GM12878 (cell line): Measurements from ENCODE around the gene MYO1E. TPM values are rescaled to one million over a fixed set of nuclear protein-coding genes. Genes with fewer than 3 reads are reported as not detected.

Experiments
- ETV6 ChIP-seq, 2 experiments: fragments of 450-650 bp in 1 of 2; IDR thresholded peaks in 1 of 2; conservative IDR thresholded peaks in 1 of 2; 2 replicates each; pipeline ENCODE4 v1.6.1; 2014; ENCODE audit warnings: antibody characterized with exemption in 1 of 2, borderline replicate concordance in 1 of 2, low read depth in 1 of 2, mild to moderate bottlenecking in 1 of 2, moderate library complexity in 1 of 2
- GABPA ChIP-seq: IDR thresholded peaks from 2 replicates; pipeline ENCODE4 v1.6.1; 2014; ENCODE audit warnings: antibody characterized with exemption, low read depth, mild to moderate bottlenecking, inconsistent platforms
- KAT2A ChIP-seq: conservative IDR thresholded peaks from 2 replicates; pipeline ENCODE4 v1.6.1; 2011; ENCODE audit warnings: low read depth, low read length; ENCODE audit not compliant: control insufficient read depth
- MYB ChIP-seq: fragments of 150-350 bp; IDR thresholded peaks from 2 replicates; pipeline ENCODE4 v1.6.1; 2014; ENCODE audit warnings: mild to moderate bottlenecking, low read depth, low read length, borderline replicate concordance
- SIX5 ChIP-seq: IDR thresholded peaks from 2 replicates; pipeline ENCODE4 v1.6.1; 2011; ENCODE audit warnings: mild to moderate bottlenecking, low read depth, low read length, moderate library complexity; ENCODE audit not compliant: severe bottlenecking
- SMC3 ChIP-seq: IDR thresholded peaks from 2 replicates; pipeline ENCODE4 v1.6.1; 2011; ENCODE audit warnings: low read length, improper control_type of control experiment, borderline replicate concordance
- polyA plus RNA-seq, 11 experiments: library from polyadenylated mRNA; depleted of rRNA in 4 of 11; unstranded in 6 of 11; stranded (reverse) in 5 of 11; fragments of >200 nt; fragmentation: Nextera tagmentation in 4 of 11; fragmentation: Illumina TruSeq in 1 of 11; extraction: Ambion mirVana in 4 of 11; extraction: Trizol in 1 of 11; gene quantifications; 1 replicate in 1 of 11; 2 replicates in 10 of 11; pipeline versions ENCODE4 v1.2.1 to v1.2.3, GENCODE V29; 2011 to 2016; ENCODE audit warnings: inconsistent platforms in 2 of 11, missing spikeins in 2 of 11, low read depth in 1 of 11
- total RNA-seq, 4 experiments: library from RNA; depleted of rRNA in 3 of 4; stranded (reverse); fragments of >200 nt in 3 of 4; fragmentation: Illumina TruSeq in 1 of 4; extraction: Trizol in 1 of 4; gene quantifications; 2 replicates each; pipeline versions ENCODE4 v1.2.1 to v1.2.3, GENCODE V29; 2013 to 2021
- TF ChIP-seq, protein P1 (sequence below): fragments of 150-350 bp; IDR thresholded peaks from 2 replicates; pipeline ENCODE4 v1.6.1; 2014; ENCODE audit warnings: mild to moderate bottlenecking, low read depth, low read length
- TF ChIP-seq, protein P2 (sequence below): fragments of 450-650 bp; IDR thresholded peaks from 2 replicates; pipeline ENCODE4 v1.6.1; 2017; ENCODE audit warnings: low read depth, mild to moderate bottlenecking, moderate library complexity

Gene MYO1E
- total and polyA plus RNA-seq, 10 of the 15 experiments (the other 5 are each of a cell fraction or from before 2014, with no cell fraction given), result 10.3 to 266 (median 64.9) TPM

DNA sequence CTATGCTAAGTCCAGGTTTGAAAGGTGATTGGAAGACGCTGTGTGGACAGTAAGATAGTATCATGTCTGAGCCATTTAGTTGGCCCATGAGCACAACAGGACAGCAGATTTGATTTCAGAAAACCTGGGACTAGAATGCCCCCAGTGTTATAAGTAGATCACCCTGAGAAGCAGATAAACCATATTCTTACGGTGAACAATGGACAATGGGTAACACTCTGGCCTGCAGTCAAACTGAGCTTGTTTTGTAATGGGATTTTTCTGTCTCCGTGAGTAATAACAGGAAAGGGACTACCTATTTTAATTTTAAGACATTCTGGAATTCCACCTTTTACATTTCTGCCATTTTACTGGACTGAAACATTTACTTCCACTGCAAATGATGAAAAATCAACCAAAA lies 94.6 kb downstream of the MYO1E start (continued):
- TF ChIP-seq MYB, result no peak
- no peak for TF ChIP-seq SIX5
- TF ChIP-seq, protein P1, sequence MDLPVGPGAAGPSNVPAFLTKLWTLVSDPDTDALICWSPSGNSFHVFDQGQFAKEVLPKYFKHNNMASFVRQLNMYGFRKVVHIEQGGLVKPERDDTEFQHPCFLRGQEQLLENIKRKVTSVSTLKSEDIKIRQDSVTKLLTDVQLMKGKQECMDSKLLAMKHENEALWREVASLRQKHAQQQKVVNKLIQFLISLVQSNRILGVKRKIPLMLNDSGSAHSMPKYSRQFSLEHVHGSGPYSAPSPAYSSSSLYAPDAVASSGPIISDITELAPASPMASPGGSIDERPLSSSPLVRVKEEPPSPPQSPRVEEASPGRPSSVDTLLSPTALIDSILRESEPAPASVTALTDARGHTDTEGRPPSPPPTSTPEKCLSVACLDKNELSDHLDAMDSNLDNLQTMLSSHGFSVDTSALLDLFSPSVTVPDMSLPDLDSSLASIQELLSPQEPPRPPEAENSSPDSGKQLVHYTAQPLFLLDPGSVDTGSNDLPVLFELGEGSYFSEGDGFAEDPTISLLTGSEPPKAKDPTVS, result no peak
- no peak for TF ChIP-seq GABPA
- no peak for TF ChIP-seq SMC3
- TF ChIP-seq KAT2A, result no peak
- TF ChIP-seq, protein P2, sequence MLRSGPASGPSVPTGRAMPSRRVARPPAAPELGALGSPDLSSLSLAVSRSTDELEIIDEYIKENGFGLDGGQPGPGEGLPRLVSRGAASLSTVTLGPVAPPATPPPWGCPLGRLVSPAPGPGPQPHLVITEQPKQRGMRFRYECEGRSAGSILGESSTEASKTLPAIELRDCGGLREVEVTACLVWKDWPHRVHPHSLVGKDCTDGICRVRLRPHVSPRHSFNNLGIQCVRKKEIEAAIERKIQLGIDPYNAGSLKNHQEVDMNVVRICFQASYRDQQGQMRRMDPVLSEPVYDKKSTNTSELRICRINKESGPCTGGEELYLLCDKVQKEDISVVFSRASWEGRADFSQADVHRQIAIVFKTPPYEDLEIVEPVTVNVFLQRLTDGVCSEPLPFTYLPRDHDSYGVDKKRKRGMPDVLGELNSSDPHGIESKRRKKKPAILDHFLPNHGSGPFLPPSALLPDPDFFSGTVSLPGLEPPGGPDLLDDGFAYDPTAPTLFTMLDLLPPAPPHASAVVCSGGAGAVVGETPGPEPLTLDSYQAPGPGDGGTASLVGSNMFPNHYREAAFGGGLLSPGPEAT, result no peak
- TF ChIP-seq ETV6 (conservative IDR thresholded peaks at IDR 0.05 in 1 of 2, IDR thresholded peaks at IDR 0.05 in 1 of 2; ENCODE audit: borderline replicate concordance in 1 of 2, low read depth in 1 of 2), result no peak
